Activated T-cell treated with anti-CD3 and anti-CD28 coated beads for 1 hour (primary cell): ENCODE measurements around the gene DDX27.
"Not testable (repeated sequence)": the region's sequence is repeated elsewhere in the genome, so short reads cannot be mapped to it uniquely, and the experiment has no call there.

ENCODE experiments used
- DNase-seq: peaks from one replicate; pipeline ENCODE4 v3.0.0-alpha.2; 2020; ENCODE audit warnings: low read depth

The DDX27 gene

DNA sequence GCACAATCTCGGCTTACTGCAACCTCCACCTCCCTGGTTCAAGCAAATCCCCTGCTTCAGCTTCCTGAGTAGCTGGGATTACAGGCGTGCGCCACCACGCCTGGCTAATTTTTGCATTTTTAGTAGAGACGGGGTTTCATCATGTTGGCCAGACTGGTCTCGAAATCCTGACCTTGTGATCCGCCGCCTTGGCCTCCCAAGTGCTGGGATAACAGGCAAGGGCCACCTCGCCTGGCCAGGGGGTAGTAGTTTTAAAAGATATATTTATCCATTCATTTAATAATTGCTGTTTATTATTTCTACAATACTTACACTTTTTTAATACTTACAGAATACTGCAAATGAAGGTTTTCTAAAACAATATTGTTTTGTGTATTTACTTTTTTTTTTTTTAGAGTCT lies 15.5 kb upstream of the DDX27 start:
- DNase-seq = no peak

GRCh38 chr20:49207076-49207475 lies 12.1 kb upstream of the DDX27 start:
- no peak for DNase-seq

DNA sequence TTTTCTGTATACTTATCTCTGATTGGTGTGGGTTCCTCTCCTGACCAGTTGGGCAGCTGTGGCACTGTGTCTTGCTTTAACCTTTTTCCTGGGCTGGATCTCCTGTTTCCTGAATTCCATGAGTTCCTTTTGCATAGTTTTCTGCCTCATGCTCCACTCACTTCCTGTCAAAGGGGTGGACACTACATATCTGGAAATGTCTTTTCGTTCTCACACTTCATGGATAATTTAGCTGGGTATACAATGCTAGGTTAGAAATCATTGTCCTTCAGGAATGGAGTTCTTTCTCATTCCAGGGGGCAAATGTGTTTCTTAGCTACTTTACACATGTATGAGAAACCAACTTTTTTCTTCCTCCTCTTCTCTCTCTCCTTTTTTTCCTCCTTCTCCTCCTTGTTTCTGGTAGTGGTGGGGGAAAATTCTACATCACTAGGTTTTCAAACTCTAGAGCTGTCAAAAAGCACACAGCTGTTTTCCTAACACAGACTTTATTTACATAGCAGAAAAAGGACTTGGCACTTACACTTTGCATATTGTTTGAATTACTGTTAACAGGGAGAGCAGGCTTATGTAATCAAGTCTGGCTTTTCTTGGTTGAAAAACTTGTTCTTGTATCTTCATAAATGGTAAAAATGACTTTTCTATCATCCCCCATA lies 9.0 kb upstream of the DDX27 start:
- no peak for DNase-seq

GRCh38 chr20:49210757-49211110 lies 8.5 kb upstream of the DDX27 start:
- no peak for DNase-seq

DNA sequence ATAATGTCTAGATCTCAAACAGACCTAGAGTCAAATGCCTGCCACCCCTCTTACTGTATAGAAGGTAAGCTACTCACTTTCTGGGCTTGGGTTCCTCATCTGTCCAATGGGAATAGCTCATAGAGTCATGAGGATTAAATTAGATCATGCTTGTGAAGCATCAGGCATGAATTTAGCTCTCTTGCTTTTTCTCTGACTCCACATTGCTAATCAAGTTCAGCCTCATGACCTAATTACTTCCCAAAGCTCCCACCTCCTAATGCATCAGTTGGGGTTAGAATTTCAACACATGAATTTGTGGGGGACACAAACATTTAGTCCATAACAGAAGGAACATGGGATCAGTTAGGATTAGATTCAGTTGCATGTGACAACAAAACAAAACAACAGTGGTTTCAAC lies 4.6 kb upstream of the DDX27 start:
- DNase-seq = no peak

GRCh38 chr20:49215232-49215631 lies 4.0 kb upstream of the DDX27 start:
- DNase-seq = no peak

DNA sequence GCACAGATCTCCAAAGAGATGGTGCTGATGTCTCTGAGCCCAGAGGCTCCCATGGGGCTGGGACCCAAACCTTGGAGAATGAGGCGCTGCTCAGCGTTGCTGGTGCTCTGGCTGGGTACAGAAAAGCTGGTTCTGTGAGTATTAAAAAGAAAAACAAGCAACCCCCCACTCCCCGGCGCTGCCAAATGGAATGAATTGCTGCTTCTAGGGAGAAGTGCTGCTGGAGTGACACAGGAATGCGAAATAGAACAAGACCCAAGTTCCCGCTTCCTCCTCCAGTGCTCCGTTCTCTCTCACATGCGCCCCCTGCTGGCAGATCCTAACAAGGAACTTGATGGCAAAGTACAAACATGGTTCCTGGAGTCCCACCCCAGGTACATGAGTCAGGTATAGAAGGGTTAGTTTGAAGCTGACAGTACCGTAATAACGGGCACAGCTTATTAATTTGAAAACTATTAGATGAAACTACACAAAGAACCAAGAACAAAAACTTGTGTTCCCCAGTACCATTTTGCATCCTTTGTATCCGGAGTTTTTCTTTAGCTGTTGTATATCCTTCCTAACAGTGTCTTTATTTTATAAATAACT lies 2.1 kb upstream of the DDX27 start:
- DNase-seq = peak; percentile 99

- DNase-seq = not testable (repeated sequence)
These were observed 501 bp upstream of the DDX27 start for GRCh38 chr20:49218739-49219090.

DNA sequence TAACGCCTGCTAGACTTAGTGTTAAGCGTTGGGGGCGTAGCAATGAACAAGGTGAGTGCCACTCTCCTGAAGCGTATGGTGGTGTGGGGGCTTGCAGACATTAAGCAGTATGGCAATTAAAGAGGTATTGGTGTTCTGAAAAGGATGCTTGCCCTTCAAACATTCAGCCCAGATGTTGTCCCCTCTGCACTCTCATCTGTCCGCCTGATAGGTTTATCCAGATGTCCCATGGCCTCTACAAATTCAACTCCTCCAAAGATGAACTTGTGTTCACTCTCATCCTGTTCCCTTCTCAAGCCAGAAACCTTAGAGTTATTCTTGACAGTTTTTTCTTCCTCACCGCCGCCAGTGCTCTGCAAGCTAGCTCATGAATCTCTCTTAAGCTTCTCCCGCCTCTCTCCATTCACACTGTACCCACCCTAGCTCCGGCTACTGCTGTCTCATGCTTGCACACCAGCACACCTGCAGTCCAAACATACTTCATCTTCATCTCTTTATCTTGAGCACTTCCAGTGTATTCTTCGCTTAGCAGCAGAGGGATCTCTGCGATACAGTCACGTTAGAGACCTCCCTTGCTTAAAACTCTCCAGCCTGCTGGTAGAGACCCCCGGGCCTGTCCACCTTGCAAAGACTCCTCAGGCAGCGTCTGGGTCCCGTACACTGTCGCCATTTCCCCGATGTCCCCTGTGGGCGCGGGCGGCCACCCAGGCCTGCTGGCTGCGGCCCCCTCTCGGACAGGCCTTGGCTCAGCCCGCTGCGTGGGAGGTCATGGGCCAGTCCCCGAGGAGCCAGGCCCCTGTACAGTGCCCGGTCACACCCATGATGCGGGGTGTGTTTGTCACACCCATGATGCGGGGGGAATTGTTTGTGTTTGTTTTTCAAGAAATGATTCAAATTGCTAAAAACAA lies 962 bp downstream of the DDX27 start:
- DNase-seq = no peak

DNA sequence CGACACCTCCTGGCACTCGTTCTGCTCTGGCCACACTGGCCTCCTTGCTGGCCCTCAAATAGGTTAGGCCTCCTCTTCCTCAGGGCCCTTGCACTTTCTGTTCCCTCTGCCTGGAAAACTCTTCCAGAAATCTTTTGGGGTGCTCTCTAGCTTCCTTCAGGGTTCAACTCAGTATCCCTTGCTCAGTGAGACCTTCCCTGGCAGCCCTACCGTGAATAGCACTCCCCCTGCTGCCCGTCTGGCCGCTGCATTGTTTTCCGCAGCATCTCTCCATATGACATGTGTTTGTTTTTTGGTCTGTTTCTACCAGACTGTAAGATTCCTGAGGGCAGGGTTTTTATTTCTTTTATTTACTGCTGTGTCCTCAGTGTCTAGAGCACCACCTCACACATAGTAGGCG lies 6.7 kb downstream of the DDX27 start:
- DNase-seq = no peak

- no peak for DNase-seq
These were observed 9.5 kb downstream of the DDX27 start for GRCh38 chr20:49228676-49229075.

DNA sequence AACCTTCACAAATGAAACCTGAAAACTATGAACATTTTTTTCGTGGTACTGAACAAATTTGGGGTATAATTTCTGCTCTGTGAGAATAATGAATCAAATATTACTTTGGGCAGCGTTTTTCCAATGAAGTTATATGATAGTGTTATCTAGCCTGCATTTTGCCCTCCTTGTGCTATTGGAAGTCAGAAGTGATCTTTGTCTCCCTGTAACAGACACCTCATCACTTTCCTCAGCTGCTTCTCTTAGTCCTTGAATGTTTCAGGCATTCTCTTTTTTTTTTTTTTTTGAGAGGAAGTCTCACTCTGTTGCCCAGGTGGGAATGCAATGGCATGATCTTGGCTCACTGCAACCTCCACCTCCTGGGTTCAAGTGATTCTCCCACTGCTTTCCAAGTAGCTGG lies 10.2 kb downstream of the DDX27 start:
- DNase-seq = no peak

DNA sequence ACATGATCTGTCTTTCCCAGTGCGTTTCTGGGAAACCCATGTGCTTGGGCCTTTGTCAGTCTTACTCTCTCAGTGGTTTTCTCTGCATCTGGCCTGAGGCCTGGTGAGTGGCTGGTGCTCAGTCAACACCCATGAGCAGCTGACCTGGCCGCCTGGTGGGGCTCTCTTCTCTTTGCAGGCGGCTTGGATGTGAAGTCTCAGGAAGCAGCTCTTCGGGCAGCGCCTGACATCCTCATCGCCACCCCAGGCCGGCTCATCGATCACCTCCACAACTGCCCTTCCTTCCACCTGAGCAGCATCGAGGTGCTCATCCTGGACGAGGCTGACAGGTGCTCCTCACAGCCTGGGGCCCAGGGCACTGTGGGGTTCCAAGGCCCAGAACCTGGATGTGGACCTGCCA lies 10.8 kb downstream of the DDX27 start:
- no peak for DNase-seq

DNA sequence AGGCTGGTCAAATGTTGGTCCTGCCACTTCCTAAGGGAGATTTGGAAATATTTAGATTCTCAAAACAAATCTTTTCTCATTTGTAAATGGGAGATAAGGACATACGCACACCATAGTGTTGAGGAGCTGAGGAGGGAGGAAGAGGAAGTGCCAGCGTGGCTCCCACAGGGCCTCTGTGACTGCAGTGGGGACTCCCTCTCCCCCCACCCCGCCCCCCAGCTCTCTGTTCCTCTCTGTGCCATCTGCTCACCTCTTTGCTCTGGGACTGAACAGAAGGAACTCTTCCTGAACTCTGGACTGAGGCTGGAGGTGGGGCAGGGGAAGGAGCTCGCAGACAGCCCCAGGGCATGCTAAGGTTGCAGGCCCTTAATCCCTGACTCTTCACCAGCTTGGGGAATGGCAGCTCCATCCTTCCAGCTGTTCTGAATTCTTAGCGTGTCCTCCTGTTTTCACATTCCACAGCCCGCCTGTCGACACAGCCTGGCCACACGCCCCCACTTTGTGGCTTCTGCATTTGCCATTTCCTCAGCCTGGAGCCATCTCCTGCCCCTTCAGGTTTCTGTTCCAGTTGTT lies 11.4 kb downstream of the DDX27 start:
- no peak for DNase-seq

DNA sequence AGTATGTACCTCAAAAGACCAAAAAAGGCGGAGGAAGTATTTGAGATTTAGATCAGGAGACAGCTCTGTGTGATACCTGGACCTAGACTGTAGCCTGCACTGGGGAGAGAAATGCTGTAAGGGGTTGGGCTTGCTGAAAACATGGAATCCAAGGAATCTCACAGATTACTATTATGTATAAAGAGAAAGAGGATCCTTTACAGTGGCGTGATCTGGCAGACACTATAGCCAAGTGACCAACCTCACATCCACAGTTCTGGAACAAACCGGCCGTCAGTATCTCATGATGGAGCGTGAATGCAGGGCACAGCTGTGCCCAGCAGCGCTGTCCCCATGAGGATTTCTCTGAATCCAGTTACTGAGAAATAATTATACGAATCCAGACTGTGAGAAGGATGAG lies 12.3 kb downstream of the DDX27 start:
- DNase-seq = no peak

DNA sequence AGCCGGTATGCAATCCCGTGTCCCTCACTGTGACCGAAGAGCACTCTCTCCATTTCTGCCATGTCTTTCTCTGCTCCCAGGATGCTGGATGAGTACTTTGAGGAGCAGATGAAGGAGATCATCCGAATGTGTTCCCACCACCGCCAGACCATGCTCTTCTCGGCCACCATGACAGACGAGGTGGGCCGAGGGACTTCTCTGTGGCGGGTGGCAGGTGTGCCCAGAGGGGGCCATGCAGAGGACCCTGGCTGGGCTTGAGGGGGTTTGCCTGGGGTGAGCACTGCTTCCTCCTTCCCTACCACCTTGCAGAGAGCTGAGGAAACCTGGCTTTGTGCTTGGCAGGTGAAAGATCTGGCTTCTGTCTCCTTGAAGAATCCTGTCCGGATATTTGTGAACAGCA lies 14.0 kb downstream of the DDX27 start:
- no peak for DNase-seq

DNA sequence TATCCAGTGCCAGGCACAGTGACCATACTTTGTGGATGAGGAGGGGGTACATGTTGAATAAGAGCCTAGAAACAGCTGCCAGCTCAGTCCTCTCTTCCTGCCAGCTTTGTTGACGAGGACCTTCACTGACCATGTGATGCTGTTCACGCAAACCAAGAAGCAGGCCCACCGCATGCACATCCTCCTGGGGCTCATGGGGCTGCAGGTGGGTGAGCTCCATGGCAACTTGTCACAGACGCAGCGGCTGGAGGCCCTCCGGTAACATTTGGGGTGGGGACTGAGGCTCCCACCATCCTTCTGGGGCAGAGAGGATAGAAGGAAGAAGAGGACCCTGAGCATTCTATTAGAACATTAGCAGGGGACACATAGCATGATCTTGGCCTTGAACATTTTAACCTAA lies 15.6 kb downstream of the DDX27 start:
- no peak for DNase-seq

GRCh38 chr20:49236301-49236700 lies 17.1 kb downstream of the DDX27 start:
- DNase-seq = no peak

DNA sequence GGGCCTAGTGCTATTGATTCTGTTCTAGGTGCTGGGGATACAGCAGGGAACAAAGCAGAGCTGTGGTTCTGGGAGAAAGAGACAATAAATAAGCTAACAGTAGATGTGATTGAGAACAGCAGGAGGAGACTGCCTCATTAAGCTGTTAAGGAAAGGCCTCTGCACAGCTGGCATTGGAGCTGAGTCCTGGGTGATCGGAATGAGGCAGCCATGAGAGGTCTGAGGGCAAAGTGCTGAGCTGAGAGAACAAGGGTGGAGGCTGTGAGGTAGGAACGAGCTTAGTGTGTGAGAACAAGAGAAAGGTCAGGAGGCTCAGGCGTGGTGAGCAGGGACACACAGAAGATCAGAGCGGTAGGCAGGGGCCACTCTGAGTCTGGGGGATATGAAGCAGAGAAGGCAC lies 18.3 kb downstream of the DDX27 start:
- DNase-seq = no peak

GRCh38 chr20:49245921-49246740 lies 26.9 kb downstream of the DDX27 start:
- DNase-seq = no peak

GRCh38 chr20:49247169-49247723 lies 28.0 kb downstream of the DDX27 start:
- no peak for DNase-seq

GRCh38 chr20:49247792-49248191 lies 28.6 kb downstream of the DDX27 start:
- no peak for DNase-seq
